ENCODE results near the gene IRGC.
"Not testable (repeated sequence)": the region's sequence is repeated elsewhere in the genome, so short reads cannot be mapped to it uniquely, and the experiment has no call there.

Gene IRGC

DNA sequence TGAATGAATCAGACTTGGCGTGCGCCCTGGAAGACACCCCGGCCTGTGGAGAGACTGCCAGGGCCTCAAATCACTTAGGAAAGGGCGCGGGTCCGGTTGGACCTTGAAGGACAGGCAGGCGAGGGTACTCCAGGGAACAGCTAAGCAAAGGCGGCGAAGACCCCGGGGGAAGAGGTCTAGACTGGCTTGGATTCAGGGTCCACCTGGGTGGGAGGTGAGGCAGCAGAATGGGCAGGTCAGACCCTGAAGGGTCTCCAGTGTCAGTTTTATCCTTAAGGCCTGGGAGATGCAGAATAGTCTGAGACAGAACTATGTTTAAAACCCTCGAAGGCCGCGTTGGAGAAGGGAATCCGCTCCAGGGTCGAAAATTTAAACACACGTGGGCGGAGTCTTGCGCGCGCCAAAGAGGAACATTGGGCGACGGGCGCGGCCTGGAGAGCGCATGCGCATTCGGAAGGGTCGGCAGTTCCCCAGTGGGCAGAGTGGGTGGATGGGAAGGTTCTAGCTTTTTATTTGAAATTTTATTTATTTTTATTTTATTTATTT lies 39.5 kb downstream of the IRGC start:
- DNase-seq: peak; percentile 41

DNA sequence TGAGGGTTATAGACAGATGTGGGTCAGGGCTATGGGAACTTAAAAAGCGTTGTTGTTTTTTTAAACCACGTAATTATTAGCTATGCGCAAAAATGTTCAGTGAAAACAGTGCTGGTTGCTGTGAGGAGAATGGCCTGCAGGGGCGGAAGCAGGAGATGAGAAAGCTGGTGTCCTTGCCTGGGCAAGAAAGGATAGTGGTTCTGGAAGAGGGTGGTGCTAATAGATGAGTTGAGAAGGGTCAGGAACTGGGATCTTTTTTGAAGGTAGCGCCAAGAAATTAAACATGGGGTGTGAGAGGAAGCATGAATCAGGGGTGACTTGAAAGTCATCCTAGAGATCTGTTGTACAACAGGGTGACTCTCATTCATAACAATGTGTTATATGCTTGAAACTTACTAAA lies 43.6 kb downstream of the IRGC start:
- DNase-seq: no peak

DNA sequence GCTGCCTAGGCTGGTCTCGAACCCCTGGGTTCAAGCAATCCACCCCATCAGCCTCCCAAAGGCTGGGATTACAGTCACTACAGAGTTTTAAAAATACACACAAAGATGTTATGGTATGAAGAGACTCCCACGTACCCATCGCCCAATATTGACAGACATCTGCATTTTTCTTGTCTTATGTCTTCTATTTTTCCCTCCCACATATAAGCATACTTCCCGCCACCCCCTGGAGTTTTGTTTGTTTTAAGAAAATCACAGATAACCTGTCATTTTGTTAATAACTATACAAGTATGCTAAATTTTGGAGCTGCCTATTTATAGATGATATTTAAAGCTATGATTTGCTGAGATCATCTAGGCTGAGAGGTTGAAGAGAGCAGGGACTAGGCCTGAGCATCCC lies 45.1 kb downstream of the IRGC start:
- no peak for DNase-seq

DNA sequence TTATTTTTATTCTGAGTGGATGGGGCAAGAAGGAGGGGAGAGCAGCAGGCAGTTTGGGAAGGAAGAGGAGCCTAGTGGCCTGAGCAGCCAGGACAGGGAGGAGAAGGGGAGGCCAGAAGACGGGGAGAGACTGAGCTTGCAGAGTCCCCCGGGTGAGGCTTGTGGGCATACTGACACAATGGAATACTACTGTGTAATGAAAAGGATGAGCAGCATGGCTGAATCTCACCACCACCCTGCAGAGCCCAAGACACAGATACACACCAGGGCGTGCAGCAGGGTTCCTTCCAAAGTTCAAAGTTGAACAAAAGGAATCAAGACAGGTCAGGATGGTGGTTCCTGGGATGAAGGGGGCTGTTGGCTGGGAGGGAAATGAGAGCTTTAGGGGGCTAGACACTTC lies 46.9 kb downstream of the IRGC start:
- no peak for DNase-seq

DNA sequence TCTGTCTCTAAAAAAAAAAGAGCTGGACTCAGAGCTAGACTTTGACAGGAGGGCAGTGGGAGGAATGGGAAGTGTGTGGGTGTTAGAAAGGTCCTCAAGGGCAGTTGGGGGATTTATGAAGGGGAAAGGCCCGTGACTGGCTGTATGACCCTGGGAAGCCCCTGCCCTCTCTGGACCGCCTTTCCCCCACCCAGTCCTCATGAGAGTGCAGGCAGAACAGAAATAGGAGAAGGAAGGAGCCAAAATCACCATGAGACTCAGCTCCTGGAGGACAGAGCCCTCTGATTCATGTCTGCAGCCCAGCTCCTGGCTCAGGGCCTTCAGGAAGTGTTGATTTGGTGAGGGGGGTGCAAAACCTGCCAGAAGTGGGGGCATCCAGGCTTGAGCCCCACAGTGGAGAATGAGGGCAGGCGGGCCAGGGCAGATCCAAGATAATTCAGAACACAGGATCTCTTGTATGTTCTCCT lies 47.6 kb downstream of the IRGC start:
- no peak for DNase-seq

DNA sequence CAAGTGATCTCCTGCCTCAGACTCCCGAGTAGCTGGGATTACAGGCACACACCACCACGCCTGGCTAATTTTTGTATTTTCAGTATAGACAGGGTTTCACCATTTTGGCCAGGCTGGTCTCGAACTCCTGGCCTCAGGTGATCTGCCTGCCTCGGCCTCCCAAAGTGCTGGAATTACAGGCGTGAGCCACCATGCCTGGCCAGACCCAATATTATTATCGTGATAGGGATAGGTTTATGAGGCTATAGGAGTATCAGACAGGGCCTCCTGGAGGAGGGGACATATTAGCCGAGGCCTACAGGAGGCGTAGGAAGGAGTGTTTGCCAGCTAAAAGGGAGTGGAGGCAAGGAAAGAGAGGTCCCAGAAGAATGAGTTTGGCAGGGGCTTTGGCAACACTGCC lies 48.8 kb downstream of the IRGC start:
- not testable (repeated sequence) for DNase-seq

DNA sequence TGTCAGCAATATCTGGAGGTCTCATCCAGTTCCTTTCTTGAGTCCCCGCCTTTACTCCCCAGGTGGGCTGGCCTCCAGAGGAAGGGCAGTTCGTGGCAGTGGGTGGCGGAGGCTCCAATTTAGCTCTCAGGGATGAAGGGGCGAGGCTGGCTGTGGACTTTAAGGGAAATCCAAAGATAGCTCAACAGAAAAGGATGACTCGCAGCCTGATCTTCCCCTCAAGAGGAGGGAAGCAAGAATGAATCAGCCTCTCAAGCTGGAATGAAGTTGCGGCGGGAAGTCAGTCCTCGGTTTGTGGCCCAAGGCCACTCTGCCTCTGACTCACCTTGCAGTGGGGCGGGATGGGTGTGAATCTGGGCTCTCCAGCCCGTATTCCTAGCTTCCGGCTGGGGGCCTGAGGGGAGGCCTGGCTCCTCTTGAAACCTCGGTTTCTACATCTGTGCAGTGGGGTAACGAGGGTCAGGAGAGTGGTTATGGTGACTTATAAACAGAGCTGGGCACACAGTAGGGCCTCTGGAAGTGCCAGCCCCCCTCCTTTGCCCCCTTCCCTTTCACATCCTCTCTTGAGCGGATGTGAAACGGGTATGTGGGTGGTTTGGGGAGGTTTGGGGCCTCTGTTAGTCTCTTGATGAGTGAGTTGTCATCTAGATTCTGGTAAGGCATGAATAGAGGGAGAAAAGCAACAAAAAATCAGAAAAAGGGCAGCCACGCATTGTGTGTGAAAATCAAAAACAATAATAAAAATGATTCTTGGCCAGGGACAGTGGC lies 49.4 kb downstream of the IRGC start:
- DNase-seq: peak; percentile 85

DNA sequence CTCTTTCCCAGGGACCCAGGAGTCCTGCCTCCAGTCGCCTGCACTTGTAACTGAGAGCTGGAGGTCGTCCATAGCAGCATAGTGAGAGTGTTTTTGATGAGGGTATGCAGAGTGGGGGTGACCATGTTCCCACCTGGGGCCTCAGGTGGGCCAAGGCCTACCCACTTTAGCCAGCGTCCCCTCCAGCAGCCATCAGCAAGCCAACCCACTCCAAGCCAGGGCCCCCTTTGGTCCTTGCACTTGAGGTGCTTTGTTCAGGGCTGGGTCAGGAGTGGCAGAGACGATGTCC lies 50.8 kb downstream of the IRGC start:
- no peak for DNase-seq

DNA sequence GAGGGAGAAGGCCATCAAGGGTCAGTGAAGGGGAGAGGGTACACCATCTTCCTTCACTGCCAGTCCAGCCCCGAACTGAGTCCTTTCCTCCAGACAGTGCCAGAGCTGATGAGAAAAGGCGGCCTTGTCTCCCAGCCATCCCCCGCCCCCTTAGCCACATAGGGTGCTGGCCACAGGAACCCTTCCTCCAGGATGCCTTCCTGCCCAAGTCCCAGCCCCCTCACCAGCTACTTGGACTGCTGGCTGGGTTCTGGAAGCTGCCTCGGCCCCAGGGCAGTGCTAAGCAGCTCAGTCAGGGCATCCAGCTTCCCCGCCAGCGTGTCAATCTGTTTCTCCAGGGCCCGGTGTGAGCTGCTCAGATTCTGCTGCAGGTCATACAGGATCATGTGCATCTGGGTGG lies 51.4 kb downstream of the IRGC start:
- DNase-seq: no peak

DNA sequence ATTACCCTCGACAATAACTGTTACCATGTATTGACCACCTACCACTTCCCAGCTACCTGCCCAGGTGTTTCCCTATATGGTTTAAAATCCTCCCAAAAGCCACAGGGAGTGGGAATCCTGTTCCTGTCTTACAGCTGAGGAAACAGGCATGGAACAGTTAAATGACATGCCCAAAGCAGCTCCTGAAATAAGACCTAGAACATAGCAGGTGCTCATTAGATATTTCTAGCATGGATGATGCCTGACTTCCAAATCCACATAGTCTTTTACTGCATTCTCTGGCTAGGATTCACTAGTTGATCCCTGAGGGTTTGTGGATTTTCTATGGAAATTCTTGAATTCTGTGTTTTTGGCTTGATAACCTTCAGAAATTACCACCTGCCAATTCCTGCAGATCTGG lies 51.9 kb downstream of the IRGC start:
- no peak for DNase-seq

DNA sequence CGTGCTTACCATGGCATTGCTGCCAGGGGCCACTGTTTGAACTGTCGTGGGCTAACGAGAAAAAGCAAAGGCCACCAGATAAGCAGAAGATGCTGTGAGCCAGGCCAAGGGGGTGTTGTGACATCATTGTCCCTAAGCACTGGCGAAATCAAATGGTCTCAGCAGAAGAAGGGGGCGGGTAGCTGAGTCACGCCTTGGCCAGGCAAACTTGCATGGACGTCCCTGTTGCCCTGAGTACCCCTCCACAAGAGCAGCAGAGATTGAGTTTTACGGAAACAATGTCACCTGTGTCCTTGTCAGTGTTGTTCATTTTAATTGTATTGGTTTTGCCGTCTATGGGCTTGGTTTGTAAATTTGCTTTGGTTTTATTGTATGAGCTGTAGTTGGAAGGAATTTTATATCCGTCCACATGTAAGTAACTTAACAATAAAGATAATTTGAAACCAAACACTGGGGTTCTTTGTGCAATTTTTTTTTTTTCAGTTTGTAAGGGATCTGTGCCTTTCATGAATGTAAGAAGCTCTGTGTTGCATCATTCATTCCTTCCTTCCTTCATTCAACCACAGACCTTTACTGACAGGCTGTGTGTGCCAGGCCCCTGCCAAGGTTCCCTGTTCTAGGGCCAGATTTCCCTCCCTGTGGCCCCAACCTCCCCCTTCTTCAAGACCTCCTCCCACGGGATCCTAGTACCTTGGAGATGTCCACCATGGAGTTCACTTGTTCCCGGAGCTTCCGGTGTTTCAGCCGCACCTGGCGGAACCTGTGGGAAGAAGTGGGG lies 52.6 kb downstream of the IRGC start:
- DNase-seq: no peak

DNA sequence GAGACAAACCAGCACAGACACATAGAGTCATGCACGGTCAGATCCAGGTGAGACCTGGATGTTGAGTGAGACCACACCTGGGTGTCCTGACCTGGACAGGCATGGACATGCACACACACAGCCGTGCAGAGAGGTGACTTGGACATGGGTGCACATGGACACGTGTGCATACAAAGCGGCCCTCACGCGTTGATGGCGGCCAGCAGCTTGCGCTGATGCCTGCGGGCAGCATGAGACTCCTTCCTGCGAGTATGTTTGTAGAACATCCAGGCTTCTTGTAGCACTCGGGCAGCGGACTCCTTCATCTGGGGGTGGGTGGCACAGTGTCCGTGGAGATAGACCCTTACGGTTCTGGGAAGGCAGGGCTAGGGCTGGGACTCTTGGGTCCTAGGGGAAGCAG lies 53.4 kb downstream of the IRGC start:
- DNase-seq: no peak
